Endometrial microvascular endothelial cells (primary cell): ENCODE results near the gene KCNN2. TPM values are rescaled to one million over a fixed set of nuclear protein-coding genes. Genes with fewer than 3 reads are reported as not detected.

Experiments used
- in situ Hi-C: cut with HindIII; loops from 2 replicates; pipeline ENCODE4 v1.10.0; 2017; ENCODE audit warnings: low sequenced_read_pairs, low pct_unique_long_range_greater_than_20kb; ENCODE audit errors: inconsistent ontology term
- total RNA-seq: library from RNA; depleted of rRNA; stranded (reverse); fragments of >200 nt; gene quantifications from one replicate; pipeline ENCODE4 v1.2.3, GENCODE V29; 2015; ENCODE audit errors: inconsistent ontology term

KCNN2 gene
- total RNA-seq, 1 donor from 2014 or later: 3.9 TPM

- in situ Hi-C loops: no loop called here
Observed at GRCh38 chr5:114360816-114361723, 800 bp upstream of the KCNN2 start.

GRCh38 chr5:114362197-114362976, 517 bp downstream of the KCNN2 start:
- in situ Hi-C loops: no loop called here

- in situ Hi-C loops: no loop called here
Observed at GRCh38 chr5:114362977-114363761, 1.3 kb downstream of the KCNN2 start.

GRCh38 chr5:114363837-114364236, 2.0 kb downstream of the KCNN2 start:
- in situ Hi-C loops: no loop called here

GRCh38 chr5:114367029-114367428, 5.2 kb downstream of the KCNN2 start:
- in situ Hi-C loops: no loop called here

GRCh38 chr5:114369680-114370417, 8.0 kb downstream of the KCNN2 start:
- in situ Hi-C loops: no loop called here

GRCh38 chr5:114377050-114377844, 15.4 kb downstream of the KCNN2 start:
- in situ Hi-C loops: no loop called here

GRCh38 chr5:114377946-114378345, 16.1 kb downstream of the KCNN2 start:
- in situ Hi-C loops: no loop called here

- in situ Hi-C loops: no loop called here
Observed at GRCh38 chr5:114380721-114381120, 18.9 kb downstream of the KCNN2 start.

GRCh38 chr5:114387433-114387832, 25.6 kb downstream of the KCNN2 start:
- in situ Hi-C loops: no loop called here

GRCh38 chr5:114390431-114390830, 28.6 kb downstream of the KCNN2 start:
- in situ Hi-C loops: no loop called here

GRCh38 chr5:114391321-114391720, 29.5 kb downstream of the KCNN2 start:
- in situ Hi-C loops: no loop called here

- in situ Hi-C loops: no loop called here
Observed at GRCh38 chr5:114393159-114393558, 31.3 kb downstream of the KCNN2 start.

GRCh38 chr5:114402206-114402605, 40.3 kb downstream of the KCNN2 start:
- in situ Hi-C loops: no loop called here

GRCh38 chr5:114407783-114408182, 45.9 kb downstream of the KCNN2 start:
- in situ Hi-C loops: no loop called here

- in situ Hi-C loops: no loop called here
Observed at GRCh38 chr5:114408847-114409246, 47.0 kb downstream of the KCNN2 start.

GRCh38 chr5:114411380-114411931, 49.6 kb downstream of the KCNN2 start:
- in situ Hi-C loops: no loop called here
